Hematopoietic multipotent progenitor cell treated with erythropoietin and hydrocortisone succinate and interleukin-3 and kit ligand, for 15 days (in vitro differentiated cells): ENCODE measurements around the gene MYH9.
A peak's percentile ranks its signal among the peaks of the same experiment; 100 is the strongest.

Experiments used
- DNase-seq: peaks from one replicate; pipeline ENCODE4 v3.0.0-alpha.2; 2015; ENCODE audit warnings: low spot score

MYH9 gene

GRCh38 chr22:36245805-36246356, 141.9 kb downstream of the MYH9 start:
- no peak for DNase-seq

DNA sequence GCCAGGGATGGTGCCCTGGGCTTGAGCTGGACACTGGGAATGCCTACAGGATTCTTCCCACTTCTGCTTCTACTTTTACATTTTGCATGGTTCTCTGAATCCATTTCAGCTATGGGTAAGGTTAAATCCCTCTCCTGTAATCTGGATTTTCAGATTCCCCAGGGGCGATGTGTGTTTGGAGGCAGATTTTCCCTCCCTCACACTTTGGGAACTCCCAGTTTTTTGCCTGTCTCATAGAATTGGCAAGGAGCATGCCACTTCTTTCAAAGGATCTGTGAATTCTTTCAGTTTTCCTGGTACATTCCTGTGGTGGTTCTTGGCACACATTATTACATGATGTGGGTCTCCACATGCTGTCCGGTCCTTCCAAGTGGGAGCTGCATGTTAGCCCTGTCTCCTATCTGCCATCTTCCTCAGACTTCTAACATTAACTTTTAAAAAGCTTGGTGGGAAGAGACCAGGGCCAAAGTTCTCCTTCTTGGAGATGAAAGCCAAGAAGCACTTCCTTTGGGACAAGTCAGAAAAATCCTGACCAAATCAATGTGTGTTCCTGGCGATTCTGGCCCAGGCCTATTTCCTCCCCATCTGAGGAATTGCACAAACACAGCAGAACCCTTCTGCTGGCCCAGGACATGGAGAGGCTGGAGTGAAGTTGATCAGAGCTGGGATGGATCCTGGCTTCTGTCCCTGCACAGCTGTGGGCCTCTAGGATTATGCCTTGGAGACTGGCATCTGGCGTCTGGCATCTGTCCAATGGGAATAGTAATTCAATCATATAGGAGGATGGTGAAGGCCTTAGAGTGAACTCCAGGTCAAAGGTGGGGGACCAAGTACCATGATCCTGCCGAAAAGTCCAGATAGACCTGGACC, 143.0 kb downstream of the MYH9 start:
- DNase-seq, result no peak

DNA sequence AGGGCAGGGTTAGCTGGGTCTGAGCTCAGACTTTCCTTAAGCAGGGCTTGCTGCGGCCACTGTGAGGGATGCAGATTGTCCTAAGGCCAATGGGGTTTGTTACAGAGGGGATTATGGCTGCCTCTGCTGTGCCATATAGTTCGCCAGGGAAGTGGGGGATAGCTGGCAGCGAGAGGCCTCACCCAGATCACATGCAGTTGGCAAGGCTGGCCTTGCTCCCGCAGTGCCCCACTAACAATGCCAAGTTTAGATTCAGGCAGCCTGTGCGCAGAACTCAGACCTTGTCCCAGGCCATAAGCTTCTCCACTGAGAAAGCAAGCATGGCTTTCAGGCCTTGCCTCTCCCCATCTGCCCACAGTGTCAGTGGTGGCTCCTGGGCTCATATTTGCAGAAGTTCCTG, 143.8 kb downstream of the MYH9 start:
- no peak for DNase-seq

- DNase-seq, result peak; percentile 89
Measured at GRCh38 chr22:36239401-36240171, 148.2 kb downstream of the MYH9 start, which contains the start of gene APOL2. TSS of gene APOL2 (minus strand) at chr22:36239527. CDS start at chr22:36233162, 6,365 bp downstream.

- DNase-seq, result no peak
Measured at GRCh38 chr22:36239150-36239400, 148.7 kb downstream of the MYH9 start.

DNA sequence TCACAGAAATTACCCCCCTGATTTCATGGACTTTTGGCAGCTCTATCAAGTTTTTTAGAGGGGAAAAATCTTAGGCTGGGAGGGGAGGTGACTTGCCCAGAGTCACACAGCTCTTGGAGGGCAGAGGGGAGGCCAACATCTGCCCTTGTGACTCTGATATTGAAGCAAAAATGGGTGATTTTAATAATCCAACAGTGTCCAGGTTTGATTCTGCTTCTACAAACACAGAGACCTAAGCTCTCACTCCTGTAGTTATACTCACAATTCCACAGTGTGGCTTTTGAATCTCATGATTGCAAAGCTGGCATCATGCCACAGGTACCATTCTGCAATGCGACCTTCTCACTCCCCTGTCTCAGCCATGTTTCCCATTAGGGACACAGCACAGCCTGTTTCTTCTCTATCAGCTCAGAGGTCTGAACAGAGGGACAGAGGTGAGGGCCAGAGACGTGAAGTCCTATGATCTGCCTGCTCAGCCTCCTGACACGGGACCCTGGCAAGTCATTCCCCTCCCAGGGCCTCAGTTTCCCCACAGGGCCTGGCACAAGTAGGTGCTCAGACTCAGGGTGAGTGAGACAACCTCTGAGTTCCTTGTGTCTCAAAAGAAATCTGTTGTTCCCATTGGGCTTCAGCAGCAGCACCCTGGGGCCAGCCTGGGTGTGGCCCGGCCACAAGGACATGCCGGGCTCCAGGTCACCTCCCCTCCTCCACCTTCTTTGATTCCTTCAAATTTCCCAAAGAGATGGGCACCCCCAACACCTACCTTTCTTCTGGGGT, 149.2 kb downstream of the MYH9 start:
- peak; percentile 52 for DNase-seq

DNA sequence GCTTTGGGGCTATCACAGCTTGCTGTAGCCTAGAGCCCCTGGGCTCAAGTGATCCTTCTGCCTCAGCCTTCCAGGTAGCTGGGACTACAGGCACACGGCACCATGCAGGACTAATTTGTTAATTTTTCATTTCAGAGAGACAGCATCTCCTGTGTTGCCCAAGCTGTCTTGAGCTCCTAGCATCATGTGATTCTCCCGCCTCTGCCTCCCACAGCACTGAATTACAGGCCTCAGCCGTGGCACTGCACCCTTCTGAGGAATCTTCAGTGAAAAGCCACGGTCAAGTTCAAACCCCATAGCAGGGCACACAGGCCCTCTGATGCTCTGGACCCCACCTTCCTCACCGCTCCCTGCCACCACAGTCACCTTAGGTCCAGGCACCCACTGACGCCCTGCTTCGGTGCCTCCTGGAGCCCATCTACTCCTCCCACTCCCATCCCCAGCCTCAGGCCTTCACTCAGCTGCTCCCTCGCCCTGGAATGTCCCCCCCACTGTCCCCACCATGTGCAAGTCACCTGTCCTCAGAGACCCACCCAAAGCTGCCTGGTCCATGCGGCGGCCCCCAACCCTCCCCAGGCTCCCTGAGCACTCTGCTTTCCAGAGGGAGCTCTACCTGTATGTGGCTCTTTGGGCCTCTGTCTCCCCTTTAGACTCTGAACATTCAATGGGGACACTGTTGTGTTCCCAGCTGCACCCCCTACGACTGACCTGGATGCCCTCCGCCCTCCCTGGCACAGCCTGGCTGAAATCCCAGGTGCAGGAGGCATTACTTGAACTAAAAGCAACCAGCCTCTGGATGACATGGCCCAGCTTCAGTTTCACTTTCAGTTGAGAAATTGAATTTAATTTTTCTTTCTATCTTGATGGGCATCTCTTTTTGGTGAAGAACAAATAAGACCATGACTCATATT, 150.1 kb downstream of the MYH9 start:
- DNase-seq, result peak; percentile 51

- no peak for DNase-seq
Measured at GRCh38 chr22:36236388-36237319, 151.1 kb downstream of the MYH9 start.

GRCh38 chr22:36235585-36235984, 152.2 kb downstream of the MYH9 start:
- DNase-seq, result no peak

GRCh38 chr22:36234919-36235318, 152.8 kb downstream of the MYH9 start:
- DNase-seq, result no peak

- DNase-seq, result no peak
Measured at GRCh38 chr22:36234213-36234612, 153.6 kb downstream of the MYH9 start.

GRCh38 chr22:36233796-36234195, 154.0 kb downstream of the MYH9 start:
- no peak for DNase-seq

GRCh38 chr22:36232715-36233401, 154.9 kb downstream of the MYH9 start:
- DNase-seq, result no peak
